Myocyte (in vitro differentiated cells): Measurements from ENCODE around the gene SEZ6L2. TPM values are rescaled to one million over a fixed set of nuclear protein-coding genes. Genes with fewer than 3 reads are reported as not detected.

Experiments used
- DNase-seq: peaks from one replicate; pipeline ENCODE4 v3.0.0-alpha.2; 2012; ENCODE audit warnings: low read depth
- total RNA-seq: library from RNA; depleted of rRNA; stranded (reverse); fragments of >200 nt; gene quantifications from 2 replicates; pipeline ENCODE4 v1.2.3, GENCODE V29; 2014

SEZ6L2 gene
- total RNA-seq, 1 donor from 2014 or later: 6.4 TPM

GRCh38 chr16:29830774-29831173 is 68.6 kb downstream of the SEZ6L2 start:
- DNase-seq: no peak

- DNase-seq: no peak
Measured at GRCh38 chr16:29826342-29826695, 73.0 kb downstream of the SEZ6L2 start.

GRCh38 chr16:29825145-29826044 is 74.0 kb downstream of the SEZ6L2 start:
- peak; percentile 95 for DNase-seq

DNA sequence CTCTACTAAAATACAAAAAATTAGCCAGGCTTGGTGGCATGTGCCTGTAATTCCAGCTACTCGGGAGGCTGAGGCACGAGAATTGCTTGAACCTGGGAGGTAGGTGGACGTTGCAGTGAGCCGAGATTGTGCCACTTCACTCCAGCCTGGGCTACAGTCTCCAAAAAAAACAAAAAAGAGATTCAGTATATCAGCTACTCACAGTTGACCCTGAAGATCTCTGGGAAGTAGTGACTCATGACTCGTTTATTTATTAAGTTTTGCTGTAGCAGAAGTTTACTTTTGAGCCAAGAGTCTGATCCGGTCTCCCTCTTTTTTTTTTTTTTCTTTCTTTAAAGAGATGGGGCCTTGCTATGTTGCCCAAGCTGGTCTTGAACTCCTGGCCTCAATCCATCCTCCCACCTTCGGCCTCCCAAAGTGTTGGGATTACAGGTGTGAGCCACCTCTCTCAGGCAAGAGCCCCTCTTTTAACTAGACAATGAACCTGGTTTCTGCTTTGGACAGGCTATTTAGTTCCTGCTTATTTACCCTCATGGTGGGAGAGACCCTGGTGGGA is 74.7 kb downstream of the SEZ6L2 start:
- peak; percentile 75 for DNase-seq

DNA sequence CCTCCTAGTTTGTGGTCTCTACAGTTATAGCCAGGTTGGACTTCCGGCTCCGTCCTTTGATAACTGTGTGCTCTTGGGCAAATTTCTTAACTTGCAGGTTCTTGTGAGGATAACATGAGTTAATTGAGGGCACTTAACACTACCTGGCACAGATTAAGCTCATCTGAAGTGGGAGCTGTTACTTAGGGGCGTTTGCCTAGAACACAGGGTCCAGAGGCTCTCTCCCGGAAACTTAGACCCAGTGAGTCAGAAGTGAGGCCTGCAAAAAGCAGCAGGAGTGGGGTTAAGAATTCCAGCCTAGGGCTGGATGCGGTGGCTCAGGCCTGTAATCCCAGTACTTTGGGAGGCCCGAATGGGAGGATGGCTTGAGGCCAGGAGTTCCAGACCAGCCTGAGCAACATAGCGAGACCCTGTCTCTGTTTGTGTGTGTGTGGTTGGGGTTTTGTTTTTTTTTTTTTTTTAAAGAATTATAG is 77.7 kb downstream of the SEZ6L2 start:
- peak; percentile 85 for DNase-seq

Other genes starting within 250 kb of the SEZ6L2 start
- not detected in 2 replicates for gene SPN, start 236.3 kb downstream of the SEZ6L2 start, total RNA-seq
- 20.7 and 31.0 TPM in 2 replicates for gene QPRT, start 220.4 kb downstream of the SEZ6L2 start, total RNA-seq
- not detected in 2 replicates for gene C16orf54, start 153.6 kb downstream of the SEZ6L2 start, total RNA-seq
- not detected in 2 replicates for gene ZG16, start 121.3 kb downstream of the SEZ6L2 start, total RNA-seq
- 10.2 and 10.9 TPM in 2 replicates for gene KIF22, start 108.8 kb downstream of the SEZ6L2 start, total RNA-seq
- gene MAZ, start 93.0 kb downstream of the SEZ6L2 start, total RNA-seq: 136 and 218 TPM in 2 replicates
- gene PRRT2, start 87.4 kb downstream of the SEZ6L2 start, total RNA-seq: 0.83 and 3.1 TPM in 2 replicates
- gene PAGR1, start 83.4 kb downstream of the SEZ6L2 start, total RNA-seq: 38.4 and 49.0 TPM in 2 replicates
- gene MVP, start 79.1 kb downstream of the SEZ6L2 start, total RNA-seq: 361 and 417 TPM in 2 replicates
- gene CDIPT, start 36.3 kb downstream of the SEZ6L2 start, total RNA-seq: 47.2 and 53.9 TPM in 2 replicates
- 3.9 and 4.0 TPM in 2 replicates for gene ASPHD1, start 938 bp upstream of the SEZ6L2 start, total RNA-seq
- 6.8 and 9.3 TPM in 2 replicates for gene KCTD13, start 26.7 kb upstream of the SEZ6L2 start, total RNA-seq
- 89.8 and 92.2 TPM in 2 replicates for gene TMEM219, start 62.5 kb upstream of the SEZ6L2 start, total RNA-seq
- 49.9 and 75.7 TPM in 2 replicates for gene TAOK2, start 74.3 kb upstream of the SEZ6L2 start, total RNA-seq
- gene HIRIP3, start 96.1 kb upstream of the SEZ6L2 start, total RNA-seq: 11.9 and 12.7 TPM in 2 replicates
- gene INO80E, start 96.7 kb upstream of the SEZ6L2 start, total RNA-seq: 43.8 and 97.6 TPM in 2 replicates
- not detected in 2 replicates for gene DOC2A, start 111.5 kb upstream of the SEZ6L2 start, total RNA-seq
- gene C16orf92, start 123.6 kb upstream of the SEZ6L2 start, total RNA-seq: not detected in 2 replicates
- gene TLCD3B, start 131.7 kb upstream of the SEZ6L2 start, total RNA-seq: 0.21 and 1.0 TPM in 2 replicates
- gene ALDOA, start 166.2 kb upstream of the SEZ6L2 start, total RNA-seq: 2,927 and 3,693 TPM in 2 replicates
- gene PPP4C, start 176.4 kb upstream of the SEZ6L2 start, total RNA-seq: 79.8 and 80.3 TPM in 2 replicates
- gene TBX6, start 192.4 kb upstream of the SEZ6L2 start, total RNA-seq: 0.45 and 1.4 TPM in 2 replicates
- gene YPEL3, start 196.7 kb upstream of the SEZ6L2 start, total RNA-seq: 41.3 and 52.2 TPM in 2 replicates
- 0.24 and 0.47 TPM in 2 replicates for gene GDPD3, start 214.0 kb upstream of the SEZ6L2 start, total RNA-seq
- gene MAPK3, start 223.7 kb upstream of the SEZ6L2 start, total RNA-seq: 13.7 and 20.9 TPM in 2 replicates